Stimulated activated CD8-positive, alpha-beta memory T cell treated with anti-CD3 and anti-CD28 coated beads, Interleukin-2, amount 100 ng/mL, for 1 hour (primary cell): Measurements from ENCODE around the gene UVRAG.
A peak's percentile ranks its signal among the peaks of the same experiment; 100 is the strongest.

ENCODE experiments used
- DNase-seq, 2 donors: peaks; one replicate each; pipeline ENCODE4 v3.0.0-alpha.2; 2020; ENCODE audit warnings: low read depth in 2 of 2

Gene UVRAG

GRCh38 chr11:76148231-76148630, 333.2 kb downstream of the UVRAG start:
- no peak for DNase-seq

GRCh38 chr11:76148941-76149613, 334.1 kb downstream of the UVRAG start:
- no peak for DNase-seq

- no peak for DNase-seq
Observed at GRCh38 chr11:76149713-76150112, 334.7 kb downstream of the UVRAG start.

- no peak for DNase-seq
Observed at GRCh38 chr11:76150141-76150540, 335.1 kb downstream of the UVRAG start.

GRCh38 chr11:76151556-76152085, 336.6 kb downstream of the UVRAG start:
- no peak for DNase-seq

GRCh38 chr11:76152086-76152681, 337.2 kb downstream of the UVRAG start:
- DNase-seq: peak; percentile 58

GRCh38 chr11:76152741-76153570, 337.9 kb downstream of the UVRAG start:
- DNase-seq: no peak

GRCh38 chr11:76153571-76153923, 338.5 kb downstream of the UVRAG start:
- no peak for DNase-seq

- DNase-seq: no peak
Observed at GRCh38 chr11:76155500-76156227, 340.7 kb downstream of the UVRAG start.

- DNase-seq: no peak
Observed at GRCh38 chr11:76156971-76157427, 342.0 kb downstream of the UVRAG start.

GRCh38 chr11:76157891-76158290, 342.9 kb downstream of the UVRAG start:
- no peak for DNase-seq

- DNase-seq: no peak
Observed at GRCh38 chr11:76158394-76159302, 343.6 kb downstream of the UVRAG start.

GRCh38 chr11:76159303-76159937, 344.4 kb downstream of the UVRAG start:
- DNase-seq: no peak

GRCh38 chr11:76159983-76160661, 345.1 kb downstream of the UVRAG start:
- no peak for DNase-seq

GRCh38 chr11:76160856-76161255, 345.8 kb downstream of the UVRAG start:
- DNase-seq: no peak

- no peak for DNase-seq
Observed at GRCh38 chr11:76161261-76161961, 346.4 kb downstream of the UVRAG start.

- no peak for DNase-seq
Observed at GRCh38 chr11:76162336-76163288, 347.6 kb downstream of the UVRAG start.
